ENCODE data around the gene CCNO.

CCNO gene

GRCh38 chr5:55232985-55233928, at the start of gene CCNO:
Gene CCNO (minus strand): TSS chr5:55233608. CDS start chr5:55233523, 85 bp downstream.
- DNase-seq, result peak; percentile 18

DNA sequence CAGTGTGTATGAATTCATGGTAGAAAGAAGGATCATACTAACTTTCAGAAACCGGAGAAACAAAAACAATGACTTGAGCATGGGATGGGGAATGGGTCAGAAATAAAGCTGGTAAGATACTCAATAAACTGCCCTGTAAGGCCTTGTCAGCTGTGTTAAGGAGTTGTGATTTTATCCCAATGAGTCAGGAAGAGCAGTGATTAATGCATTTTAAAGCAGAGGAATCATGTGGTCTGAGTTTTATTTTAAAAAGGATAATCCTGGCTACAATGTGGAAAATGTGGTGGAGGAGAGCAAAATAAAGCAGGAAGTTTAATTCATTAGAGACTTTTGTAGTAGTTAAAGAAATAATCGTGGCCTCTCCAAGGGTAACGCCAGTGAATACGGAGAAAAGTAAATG, 45.4 kb upstream of the CCNO start:
- DNase-seq, result no peak

- DNase-seq, result no peak
Measured at GRCh38 chr5:55276771-55277170, 43.4 kb upstream of the CCNO start.

- DNase-seq, result no peak
Measured at GRCh38 chr5:55258339-55258738, 24.9 kb upstream of the CCNO start.

- no peak for DNase-seq
Measured at GRCh38 chr5:55254802-55255201, 21.4 kb upstream of the CCNO start.

GRCh38 chr5:55250064-55250463, 16.7 kb upstream of the CCNO start:
- no peak for DNase-seq

DNA sequence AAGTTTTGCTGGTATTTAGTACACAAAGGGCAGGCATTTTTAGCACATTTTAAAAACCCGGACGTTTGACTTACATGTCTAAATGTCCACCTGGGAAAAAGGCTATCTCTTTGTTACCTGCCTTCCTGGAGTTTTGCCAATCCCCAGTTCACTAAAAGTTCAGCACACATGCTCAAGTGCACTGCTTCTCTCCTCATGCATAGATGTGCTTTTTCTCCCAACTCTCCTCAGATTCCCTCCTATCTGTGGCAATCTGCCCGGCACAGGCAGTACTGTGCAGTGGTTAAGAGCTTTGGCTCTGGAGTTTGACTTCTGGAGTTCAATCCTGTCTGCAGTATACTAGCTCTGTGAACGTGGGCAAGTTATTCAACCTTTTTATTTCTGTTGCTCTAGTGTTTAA, 8.3 kb upstream of the CCNO start:
- no peak for DNase-seq

GRCh38 chr5:55236800-55237199, 3.4 kb upstream of the CCNO start:
- no peak for DNase-seq

DNA sequence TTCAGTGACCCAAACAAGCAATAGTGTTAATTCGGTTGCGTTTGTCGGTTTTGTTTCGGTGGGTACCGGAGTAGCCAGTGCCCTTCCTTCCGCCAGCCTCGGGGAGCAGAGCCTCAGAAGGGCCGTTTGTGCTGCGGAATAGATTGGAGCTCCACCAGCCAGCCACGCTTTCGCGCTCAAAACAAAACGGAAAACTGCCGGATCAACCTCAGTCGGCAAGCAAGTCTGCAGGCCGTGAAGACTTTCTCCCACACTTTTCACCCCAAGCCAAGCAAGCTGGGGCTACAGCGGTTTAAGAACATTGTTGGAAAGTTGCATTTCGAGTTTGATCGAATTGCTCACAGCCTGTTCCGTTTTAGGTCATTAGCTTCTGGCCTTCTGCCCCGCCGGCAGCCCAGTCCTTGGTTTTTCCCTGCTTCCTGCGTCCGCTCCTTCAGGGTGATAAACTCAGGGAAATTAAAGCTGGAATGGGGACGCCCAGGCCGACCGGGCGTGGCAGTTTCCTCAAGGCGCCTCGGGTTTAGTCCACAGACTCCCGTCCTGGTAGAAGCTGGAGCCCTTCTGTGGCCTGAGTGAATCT, 803 bp upstream of the CCNO start:
- no peak for DNase-seq

DNA sequence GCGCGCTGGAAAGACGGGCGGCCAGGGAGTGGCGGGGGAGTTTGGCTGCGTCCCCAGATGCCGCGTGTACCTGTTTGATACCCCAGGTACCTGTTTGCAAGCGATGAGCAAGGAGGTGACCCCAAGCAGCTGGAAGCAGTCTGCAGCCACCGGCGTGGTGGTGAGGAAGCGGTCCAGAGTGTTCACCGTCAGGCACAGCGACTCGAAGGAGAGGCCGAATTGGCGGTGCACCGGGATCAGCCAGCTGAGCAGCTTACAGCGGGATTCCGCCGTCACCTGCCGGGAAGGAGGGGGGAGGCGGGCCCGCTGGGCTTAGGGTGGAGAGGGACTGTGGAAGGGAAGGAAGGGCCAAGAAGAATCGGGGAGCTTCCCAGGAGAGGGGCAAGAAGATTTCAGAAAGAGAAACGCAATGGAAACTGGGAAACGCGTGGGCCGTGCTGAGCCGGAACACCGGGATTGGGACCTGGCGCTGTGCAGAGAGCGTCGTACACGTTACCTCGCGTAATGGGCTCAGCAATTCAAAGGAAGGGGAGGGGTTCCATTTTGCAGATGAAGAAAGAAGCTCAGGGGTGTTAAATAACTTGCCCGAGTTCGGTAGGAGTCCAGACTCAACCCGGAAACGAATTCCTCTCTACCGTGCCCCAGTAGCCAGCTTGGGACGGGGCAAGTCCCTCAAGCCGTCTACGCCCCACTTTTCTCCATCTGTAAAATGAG, 980 bp downstream of the CCNO start:
- DNase-seq, result no peak

- DNase-seq, result no peak
Measured at GRCh38 chr5:55231919-55232270, 1.5 kb downstream of the CCNO start.

DNA sequence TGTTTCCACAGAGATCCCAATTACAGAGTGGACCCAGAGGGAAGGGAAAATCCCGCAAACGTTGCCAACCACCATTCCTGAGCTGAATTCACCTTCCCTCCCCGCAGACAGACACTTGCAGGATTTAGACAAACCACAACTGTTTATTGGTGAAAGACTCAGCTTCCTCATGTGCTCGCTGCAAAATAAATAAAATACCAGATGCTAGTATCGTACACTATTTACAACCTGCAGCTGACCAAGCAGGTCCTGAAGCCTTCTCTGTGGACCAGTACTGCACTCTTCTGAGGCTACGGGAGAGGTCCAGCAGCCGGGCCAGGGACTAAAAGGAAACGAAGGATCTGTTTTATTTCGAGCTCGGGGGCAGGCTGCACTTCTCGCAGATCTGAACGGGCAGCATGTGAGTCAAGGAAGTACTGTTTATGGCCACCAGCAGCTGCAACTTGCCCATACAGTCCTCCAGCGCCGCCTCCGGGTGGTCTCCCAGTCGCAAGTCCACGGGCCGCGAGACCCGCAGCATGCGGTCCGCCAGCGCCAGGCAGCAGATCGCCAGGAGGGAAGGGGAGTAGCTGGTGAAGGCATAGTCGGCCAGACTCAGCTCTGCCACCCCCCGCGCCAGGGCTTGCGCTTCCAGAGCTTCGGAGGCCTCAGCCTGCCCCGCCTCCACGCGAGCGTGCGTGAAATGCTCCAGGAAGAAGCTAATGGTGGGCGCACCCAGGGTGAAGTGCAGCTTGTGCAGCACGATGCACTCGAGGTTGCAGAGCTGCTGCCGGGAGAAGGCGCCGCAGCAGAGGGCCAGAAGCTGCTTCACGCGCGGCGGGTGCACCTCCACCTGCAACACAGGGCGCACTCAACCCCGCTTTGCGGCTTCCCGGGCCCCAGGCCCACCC, 2.1 kb downstream of the CCNO start:
- no peak for DNase-seq

GRCh38 chr5:55230086-55230629, 3.2 kb downstream of the CCNO start:
- no peak for DNase-seq

DNA sequence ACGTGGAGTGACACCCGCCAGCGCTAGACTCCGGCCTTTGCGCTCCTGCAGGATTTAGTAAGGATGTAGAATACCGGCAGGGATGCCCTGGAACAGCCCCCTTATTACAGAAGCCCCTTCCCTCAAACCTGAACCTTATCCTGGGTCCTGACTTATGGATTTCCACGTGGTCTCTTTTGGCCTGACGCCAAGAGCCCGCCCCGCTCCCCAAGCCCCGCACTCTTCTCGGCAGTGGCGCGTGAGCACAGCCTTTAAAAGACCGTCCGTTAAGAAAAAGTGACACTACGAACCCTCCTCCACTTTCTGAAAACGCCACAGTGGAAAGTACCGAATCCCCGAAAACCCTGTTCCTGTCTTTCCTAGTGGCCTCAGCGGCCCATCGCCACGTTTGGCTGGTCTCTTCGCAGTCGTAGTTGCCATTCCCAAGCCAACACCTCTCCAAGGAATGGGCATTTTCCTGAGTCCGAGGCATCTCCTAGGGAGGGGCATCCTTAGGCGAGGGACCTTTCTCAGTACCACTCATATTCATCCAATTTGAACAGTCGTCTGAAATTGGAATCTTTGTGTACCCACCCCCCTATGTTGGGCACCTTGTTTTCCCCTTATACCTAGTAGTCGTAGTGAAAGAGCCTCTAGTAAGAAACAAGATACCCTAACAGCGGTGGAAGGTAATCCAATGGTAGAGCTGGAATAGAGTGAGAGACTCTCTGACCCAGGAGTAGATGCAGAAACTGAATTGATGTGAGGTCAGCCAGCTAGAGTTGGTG, 5.6 kb downstream of the CCNO start:
- DNase-seq, result no peak

DNA sequence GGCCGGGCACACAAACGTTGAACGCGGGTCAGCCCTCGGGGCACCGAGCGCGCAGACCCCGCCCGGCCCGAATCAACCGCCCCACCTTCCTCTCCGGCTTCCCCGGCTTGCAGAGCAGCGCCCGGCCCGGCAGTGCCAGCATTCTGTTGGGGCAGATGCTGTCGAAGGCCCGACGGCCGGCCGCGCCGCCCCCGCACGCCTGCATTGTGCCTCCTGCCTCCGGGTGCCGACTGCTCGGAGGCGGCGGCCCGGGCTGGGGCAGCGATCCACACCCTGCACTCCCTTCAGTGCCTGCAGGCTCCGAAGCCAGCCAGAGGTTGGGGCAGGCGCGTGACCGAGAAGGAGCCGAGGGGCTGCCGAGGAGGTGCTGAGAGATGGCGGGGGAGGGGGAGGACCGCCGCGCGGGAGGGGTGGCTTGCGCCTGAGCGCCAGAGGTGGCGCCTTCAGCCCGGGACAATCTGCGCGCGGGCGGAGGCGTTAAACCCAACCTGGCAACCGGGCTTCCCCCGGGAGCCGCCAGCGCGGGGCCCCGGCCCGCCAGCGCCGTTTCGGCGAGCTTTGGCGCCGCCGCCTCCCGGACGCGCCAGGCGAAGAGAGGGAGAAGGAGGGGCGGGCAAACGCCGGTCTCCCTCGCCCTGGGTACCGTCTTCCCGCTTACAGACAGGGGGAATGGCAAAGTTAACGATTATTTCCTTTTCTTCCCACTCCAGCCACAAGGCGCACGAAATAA, 6.3 kb downstream of the CCNO start, which contains the start of gene MCIDAS:
MCIDAS (minus strand) TSS at position 382 of the 730 bp plus-strand sequence; CDS start at position 205, 177 bp downstream.
- DNase-seq, result no peak

DNA sequence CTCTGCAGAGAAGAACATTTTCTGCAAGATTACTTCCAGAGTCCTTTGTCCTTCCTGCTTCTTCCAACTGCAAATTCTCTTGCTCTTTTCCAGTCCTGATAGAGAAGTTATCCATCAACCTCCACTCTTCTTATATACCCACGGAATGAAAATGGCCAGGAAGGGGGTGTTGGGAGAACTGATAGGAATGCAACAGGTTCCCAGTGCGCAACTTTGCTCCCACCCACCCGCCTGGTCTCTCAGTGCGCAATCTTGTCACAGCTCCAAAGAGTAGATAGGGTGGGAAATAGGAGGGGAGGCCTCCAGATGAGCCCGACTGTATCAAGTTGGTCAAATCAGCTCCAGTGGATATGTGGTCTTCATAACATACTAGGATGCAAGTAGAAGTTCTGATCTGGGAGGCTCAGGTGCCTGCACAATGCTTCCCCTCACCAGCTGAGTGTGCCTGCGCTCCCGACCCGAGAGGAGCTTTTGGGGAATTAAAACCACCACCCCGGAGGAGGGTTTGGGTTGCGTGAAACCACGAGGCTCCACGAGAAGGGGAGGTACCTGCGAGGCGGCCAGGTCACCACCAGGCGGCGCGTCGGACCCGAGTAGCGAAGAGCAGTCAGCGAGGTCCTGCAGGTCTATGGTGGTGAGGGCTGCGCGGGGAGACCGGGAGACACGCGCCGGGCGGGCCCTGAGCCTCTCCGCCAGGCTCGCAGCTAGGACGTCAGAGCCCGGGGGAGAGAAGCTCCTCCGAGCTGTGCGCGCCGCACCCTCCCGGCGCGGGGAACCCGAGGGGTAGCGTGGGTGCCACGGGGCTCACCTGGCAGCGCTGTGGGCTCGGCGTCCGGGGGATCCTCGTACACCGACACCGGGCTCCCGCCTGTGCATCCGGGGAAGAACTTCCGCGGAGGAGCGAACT, 7.1 kb downstream of the CCNO start:
- DNase-seq, result no peak

DNA sequence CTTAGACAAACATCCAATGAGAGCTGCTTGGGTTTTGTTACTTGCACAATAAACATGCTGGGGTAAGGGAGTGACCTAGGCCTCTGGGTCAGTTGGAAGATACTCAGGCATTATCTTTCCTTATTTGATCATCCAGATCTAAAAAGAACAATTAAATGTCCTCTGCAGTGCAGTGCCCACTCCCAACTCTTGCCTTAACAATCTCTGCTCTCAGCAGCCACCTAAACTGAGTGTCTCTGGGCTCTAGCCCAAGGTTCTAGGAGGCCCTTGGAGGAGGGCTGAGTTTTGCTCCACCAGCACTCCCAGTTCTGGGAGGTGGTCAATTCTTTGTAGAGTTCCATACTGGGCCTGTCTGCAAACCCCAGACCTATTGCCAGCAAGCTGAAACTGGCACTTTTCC, 8.1 kb downstream of the CCNO start:
- DNase-seq, result no peak

DNA sequence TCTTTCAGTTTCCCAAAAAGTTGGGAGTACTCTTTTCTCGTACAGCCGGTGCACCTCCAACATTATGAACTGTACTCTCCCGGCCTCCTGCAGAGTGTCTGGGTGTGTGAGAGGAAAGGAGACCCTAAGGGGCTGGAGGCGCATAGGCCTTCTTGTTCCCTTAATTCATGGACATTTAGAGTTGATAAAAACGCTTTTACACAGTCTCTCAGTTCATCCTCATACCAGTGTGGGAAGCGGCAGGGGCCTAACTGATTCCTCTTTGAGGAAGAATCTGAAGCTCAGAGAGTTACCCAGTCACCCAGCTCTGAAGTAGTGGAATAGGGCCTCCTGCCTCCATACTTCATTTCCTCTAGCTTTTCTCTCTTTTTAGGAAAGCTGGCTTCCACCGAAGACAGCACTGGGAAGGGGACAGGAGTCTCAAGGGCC, 9.6 kb downstream of the CCNO start:
- no peak for DNase-seq

- DNase-seq, result no peak
Measured at GRCh38 chr5:55222985-55223811, 10.2 kb downstream of the CCNO start.

All from NCI-H2081 treated with DMSO at 0.1 percent for 48 hours (cell line).